ENCODE results near the gene SIRPG.

The SIRPG gene

GRCh38 chr20:1595333-1595732 is 62.2 kb downstream of the SIRPG start:
- DNase-seq, result no peak

- DNase-seq, result no peak
These were observed 68.8 kb downstream of the SIRPG start for GRCh38 chr20:1588533-1589460.

- no peak for DNase-seq
These were observed 69.6 kb downstream of the SIRPG start for GRCh38 chr20:1587781-1588532.

GRCh38 chr20:1579488-1579887 is 78.1 kb downstream of the SIRPG start:
- no peak for DNase-seq
